Sigmoid colon (tissue), 4 donors: ENCODE results near the gene CHKA.

ENCODE experiments used
- POLR2A ChIP-seq, 2 donors: fragments of 450-650 bp; IDR thresholded peaks; one replicate each; pipeline ENCODE4 v1.6.1; 2016; ENCODE audit warnings: antibody characterized with exemption in 2 of 2, mild to moderate bottlenecking in 2 of 2, moderate library complexity in 2 of 2
- POLR2AphosphoS5 ChIP-seq, 4 donors: sonication (generic); formaldehyde crosslinking; IDR thresholded peaks; one replicate each; pipeline ENCODE4 v1.6.1; 2017; ENCODE audit warnings: antibody characterized with exemption in 4 of 4

DNA sequence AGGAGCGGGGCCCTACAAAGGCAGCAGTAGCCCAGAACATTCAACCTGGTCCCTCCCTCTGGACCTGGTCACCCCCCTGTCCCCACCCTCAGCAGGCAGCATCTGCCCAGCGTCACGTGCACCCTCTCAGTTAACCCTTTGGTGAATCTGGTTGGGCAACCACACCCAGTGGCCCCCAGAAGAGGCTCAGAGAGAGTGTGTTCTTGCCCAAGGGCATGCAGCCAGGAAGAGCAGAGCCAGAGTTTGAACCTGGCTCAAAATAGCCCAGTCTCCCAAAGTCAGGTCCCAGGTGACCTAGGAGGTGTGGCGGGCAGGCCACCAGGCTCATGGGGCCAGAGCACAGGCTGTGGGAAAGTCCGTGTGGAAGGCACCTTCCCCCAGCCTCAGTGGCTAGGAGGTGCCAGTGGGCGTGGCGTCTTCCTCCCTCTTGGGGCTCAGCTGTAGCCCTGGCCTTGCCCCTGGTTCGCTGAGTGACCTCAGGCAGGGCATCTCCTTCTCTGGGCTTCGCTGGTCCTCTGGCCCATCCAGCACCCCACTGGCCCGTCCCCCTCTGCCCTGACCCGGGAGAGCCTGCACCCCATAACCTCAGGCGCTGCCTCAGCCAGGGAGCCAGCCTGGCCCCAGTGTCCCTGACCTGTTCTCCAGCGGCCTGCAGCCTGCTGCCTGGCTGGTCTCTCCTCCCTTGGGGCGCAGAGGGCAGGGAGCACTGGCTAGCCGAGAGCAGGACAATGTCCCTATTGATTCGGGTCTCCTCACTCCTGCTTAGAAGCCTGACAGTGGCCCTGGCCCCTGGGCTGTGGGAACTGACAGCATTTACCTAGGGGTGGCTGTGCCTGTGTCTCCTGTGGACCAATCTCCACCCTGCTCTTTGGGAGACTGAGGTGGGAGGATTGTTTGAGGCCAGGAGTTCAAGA lies 104.0 kb downstream of the CHKA start:
- TF ChIP-seq POLR2A (IDR thresholded peaks at IDR 0.05) (no peak), POLR2AphosphoS5 (IDR thresholded peaks at IDR 0.05) (no peak)
